GM15510 (cell line): ENCODE data around the gene IFI16.

Source experiments
- POLR2A ChIP-seq: IDR thresholded peaks from 3 replicates; pipeline ENCODE4 v1.6.1; 2011; ENCODE audit warnings: borderline replicate concordance; ENCODE audit not compliant: insufficient read length; ENCODE audit errors: extremely low read depth

Gene IFI16

DNA sequence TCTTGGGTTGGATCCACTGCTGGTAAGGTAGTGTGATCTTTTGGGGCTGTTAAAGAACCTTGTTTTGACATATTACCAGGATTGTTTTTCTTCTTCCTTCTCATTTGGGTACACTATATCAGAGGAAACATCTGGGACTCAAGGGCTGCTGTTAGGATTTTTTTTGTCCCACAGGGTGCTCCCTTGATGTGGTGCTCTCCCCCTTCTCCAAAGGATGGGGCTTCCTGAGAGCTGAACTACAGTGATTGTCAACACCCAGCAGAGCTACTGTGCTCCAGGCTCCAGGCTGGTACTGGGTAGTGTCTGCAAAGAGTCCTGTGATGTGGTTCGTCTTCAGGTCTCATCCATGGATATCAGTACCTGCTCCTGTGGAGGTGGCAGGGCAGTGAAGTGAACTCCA, 20.6 kb downstream of the IFI16 start:
- no peak for TF ChIP-seq POLR2A

DNA sequence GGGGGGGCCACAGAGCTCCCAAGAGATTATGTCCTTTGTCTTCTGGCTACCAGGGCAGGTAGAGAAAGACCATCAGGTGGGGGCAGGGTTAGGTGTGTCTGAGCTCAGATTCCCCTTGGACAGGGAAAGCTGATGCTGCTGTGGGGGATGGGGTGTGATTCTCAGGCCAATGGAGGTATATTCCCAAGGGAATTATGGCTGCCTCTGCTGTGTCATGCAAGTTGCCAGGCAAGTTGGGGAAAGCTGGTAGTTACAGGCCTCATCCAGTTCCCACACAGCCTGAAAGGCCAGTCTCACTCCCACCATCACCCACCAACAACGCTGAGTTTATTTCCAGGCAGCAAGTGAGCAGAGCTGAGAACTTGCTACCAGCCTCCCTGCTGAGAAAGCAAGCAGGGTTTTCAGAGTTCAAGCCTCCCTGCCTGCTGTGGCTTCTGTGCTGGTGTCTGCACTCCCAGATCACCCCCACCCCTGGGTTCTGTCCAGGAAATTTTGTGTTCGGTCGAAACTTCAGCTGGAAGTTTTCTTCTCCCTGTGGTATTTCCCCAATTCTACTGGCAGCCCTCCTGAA, 21.3 kb downstream of the IFI16 start:
- TF ChIP-seq POLR2A, result no peak

GRCh38 chr1:159040206-159040605, 30.5 kb downstream of the IFI16 start:
- no peak for TF ChIP-seq POLR2A

DNA sequence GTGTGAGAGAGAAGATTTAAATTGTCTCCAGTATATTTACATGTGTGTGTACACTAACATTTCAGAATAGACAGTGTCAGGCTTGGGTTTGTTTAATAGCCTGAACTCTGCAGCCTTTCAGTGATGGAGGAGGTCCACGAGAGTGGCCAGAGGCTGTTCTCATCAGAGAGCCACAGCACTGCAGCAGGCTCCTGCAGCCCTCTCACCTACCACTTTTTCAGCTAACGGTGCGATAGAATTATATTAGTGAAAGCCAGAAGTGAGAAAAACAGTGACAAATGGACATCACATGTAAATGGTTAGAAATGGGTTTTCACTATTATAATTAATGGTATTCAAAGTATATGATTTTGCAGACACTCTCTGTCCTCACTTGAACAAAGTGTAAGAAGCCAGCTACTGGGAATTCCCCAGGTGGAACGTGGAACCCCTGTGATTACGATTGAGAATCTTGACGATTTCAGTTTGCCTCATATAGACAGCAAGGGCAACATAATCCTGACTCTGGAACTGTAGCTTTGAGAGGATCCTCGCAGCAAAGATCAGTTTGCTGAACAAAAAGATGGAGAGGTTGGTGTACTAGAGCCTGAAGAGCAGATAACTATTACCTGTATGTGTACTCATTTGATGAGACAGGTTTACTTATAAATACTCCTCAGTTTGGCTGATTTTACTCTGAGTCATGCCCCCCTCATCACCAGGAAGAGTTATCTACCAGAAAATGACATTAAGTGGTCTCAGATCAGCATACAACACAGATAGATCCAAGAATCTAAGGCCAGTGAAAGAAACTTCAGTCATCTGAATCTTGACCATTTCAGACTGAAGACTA, 31.4 kb downstream of the IFI16 start:
- TF ChIP-seq POLR2A, result no peak

GRCh38 chr1:159051436-159051835, 41.7 kb downstream of the IFI16 start:
- TF ChIP-seq POLR2A, result no peak

- TF ChIP-seq POLR2A, result no peak
Measured at GRCh38 chr1:159054427-159054826, 44.7 kb downstream of the IFI16 start.

DNA sequence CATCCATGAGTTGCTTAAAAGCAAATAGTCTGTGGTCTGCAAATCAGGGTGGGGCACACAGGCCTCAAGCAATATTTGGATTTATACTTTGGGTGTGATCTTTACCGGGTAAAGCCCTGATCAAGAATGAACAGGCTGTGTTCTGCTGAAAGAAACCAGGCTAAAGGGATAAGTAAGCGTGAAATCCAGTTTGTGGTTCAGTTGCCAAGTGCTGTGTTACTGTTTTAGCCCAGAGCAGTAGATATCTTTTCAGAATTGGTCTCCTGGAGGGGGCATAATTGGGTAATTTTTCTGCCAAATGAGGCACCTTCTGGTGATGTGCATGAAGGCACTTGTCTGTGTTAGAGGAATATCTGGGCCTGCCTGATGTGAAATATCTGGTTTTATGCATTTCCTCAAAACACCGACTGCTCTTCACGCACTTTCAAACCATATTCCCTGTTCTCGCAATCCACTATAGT, 45.5 kb downstream of the IFI16 start:
- TF ChIP-seq POLR2A, result peak; percentile 17

- no peak for TF ChIP-seq POLR2A
Measured at GRCh38 chr1:159056069-159056698, 46.5 kb downstream of the IFI16 start.

DNA sequence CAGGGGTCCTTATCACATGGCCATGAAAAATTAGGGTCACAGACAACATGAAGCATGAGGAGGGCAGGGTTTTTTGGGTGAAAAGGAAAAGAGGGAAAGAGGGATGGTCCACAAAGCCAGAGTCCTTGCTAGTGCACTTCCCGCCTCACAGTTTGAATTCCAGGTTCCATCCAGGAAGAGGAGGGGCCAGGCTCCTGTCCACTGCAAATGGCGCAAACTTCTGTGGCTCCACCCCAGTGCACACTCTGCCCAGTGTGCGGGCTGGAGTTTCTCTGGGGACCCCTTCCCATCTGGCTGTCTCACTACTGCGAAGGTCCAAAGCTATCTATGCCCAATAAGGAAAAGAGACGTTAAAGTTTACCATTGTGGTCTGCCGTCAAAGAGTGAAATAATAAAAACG, 49.0 kb downstream of the IFI16 start:
- TF ChIP-seq POLR2A, result no peak

DNA sequence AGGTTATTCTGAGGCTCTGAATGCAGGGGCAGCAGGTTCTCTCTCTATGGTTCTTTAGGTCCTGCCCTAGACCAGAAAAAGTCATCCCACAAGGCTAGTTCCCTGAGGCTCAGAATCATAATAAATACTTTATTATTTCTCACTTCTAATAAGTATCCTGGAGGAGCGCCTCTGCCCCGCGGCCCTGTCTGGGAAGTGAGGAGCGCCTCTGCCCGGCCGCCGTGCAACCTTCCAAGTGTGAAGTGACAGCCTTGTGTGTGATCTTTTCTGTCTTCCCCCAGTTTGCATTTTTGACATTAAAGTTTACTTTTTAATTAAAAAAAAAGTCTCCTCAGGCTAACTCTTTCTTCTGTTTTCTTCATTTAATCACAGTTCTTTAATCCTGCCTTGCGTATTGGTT, 55.4 kb downstream of the IFI16 start:
- no peak for TF ChIP-seq POLR2A

DNA sequence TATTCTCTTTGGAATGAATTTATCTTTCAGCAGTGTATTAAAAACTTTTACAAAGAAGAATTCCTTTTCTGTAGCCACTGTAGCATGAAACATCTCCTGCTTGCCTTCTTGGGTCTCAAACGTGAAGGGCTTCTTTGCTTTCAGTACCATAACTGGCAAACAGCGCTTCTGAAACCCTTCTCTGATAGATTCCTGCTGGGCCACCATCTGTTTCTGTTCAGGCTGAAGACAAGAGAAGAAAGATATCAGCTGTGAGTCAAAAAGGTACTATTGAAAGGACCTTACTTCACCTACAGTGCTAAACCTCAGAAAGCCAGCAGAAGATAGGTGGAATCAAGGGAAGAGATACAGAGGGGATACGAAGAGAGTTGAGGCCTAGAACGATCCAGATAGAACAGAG, 56.4 kb downstream of the IFI16 start:
- no peak for TF ChIP-seq POLR2A

DNA sequence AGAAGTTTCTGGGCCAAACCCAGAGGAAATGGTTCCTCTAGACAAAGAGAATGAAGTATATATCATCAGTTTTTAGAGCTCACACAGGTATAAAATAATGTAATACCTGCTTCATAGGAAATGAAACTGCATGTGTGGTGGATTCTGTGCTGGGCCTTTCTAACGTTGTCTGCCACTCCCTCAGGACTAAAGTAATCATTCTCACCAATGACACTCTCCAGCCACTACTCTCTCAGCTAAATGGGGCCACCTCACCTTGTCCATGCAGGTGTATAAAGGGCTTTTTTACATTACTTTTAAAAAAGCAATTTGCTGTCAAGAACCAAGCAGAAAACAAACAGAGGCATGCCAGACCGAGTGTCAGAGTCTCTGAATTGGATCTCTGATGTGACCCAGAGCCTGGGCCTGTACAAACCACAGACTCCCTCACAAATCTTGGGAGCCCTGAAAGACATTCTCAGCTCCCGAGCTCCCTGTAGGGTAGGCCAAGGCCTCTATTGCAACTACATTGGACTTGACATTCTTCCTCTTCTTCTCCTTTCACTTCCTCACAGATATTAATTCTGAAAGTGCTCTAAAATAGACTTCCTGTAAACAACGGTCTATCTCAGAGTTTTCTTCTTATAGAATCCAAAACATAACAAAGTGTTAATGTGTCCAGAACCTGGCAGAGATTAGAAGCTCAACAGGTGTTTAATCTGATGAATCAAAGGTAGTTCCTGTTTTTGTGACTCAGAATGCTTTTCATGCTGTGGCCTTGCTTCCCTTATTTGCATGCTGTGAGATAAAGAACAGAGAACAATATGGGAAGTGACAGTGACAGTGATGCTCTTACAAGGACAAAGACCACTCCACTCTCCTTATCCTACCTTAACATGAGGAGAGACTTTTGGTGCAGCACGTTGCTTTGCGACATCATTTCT, 58.3 kb downstream of the IFI16 start:
- no peak for TF ChIP-seq POLR2A

DNA sequence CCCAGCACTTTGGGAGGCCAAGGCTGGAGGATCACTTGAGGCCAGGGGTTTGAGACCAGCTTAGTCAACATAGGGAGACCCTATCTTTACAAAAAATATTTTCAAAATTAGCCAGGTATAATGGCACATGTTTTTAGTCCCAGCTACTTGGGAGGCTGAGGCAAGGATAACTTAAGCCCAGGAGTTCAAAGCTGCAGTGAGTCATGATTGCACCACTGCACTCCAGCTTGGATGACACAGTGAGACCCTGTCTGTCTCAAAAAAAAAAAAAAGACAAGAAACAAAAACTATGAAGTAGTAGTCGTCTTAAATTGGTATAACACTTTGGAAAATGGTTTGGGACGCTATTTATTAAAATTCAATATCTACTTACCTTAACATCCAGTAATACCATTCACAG, 59.2 kb downstream of the IFI16 start:
- no peak for TF ChIP-seq POLR2A

DNA sequence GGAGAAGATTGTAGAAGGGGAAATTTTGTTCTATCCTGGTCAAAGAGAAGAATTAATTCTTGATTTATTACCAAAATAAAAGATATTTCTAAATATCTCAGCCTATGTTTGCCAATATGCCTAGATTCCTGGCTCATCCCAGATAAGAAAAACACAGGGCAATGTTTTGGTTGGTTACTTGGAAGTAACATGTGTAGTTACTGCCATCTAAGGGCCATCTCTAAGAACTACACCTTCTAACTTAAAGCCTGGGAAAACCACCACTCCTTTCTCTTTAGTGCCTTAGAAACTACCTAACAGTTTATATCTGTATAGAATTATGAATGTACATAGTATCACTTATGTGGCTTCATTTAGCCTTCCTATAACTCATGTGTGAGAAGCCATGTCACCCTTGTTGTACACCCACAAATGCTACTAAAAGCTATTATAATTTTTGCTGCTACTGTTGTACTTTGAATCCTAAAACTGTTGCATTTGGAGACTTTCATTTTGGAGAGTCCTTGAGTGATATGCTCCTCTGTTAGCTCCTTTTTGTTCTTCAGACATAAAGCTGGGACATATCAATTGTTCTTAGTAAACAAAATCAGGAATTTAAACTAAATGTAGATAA, 62.4 kb downstream of the IFI16 start:
- TF ChIP-seq POLR2A, result no peak
